ENCODE results near the gene ZRANB1. TPM values are rescaled to one million over a fixed set of nuclear protein-coding genes. Genes with fewer than 3 reads are reported as not detected.

The ZRANB1 gene
- total and polyA plus RNA-seq, 2 experiments from 2014 or later: 4.2 to 26.7 TPM

GRCh38 chr10:125016123-125016522 lies 74.2 kb downstream of the ZRANB1 start:
- no peak overlapping the region for H3K4me2 ChIP-seq
- no peak overlapping the region for H3K27ac Mint-ChIP-seq
- H3K9me3 Mint-ChIP-seq: peaks cover 16% of the 10 kb centered on the region
- no peaks in the 10 kb centered on the region; the same call in 1 of the 2 replicates for H3F3A ChIP-seq (replicated peaks; ENCODE audit: low read depth)
- no peaks in the 10 kb centered on the region for H3K9me2 ChIP-seq (ENCODE audit: insufficient read depth)
- peaks cover 77% of the 10 kb centered on the region for H4K20me1 ChIP-seq (replicated peaks; ENCODE audit: insufficient read depth)
- H3K27ac ChIP-seq (ENCODE audit: low read depth): no peak overlapping the region
- peaks cover 77% of the 10 kb centered on the region for H3K36me3 Mint-ChIP-seq (ENCODE audit: low read depth)
- no peak overlapping the region for H3K4me3 ChIP-seq
- H3K79me2 ChIP-seq (replicated peaks; ENCODE audit: insufficient read depth): peaks cover 100% of the 10 kb centered on the region
- no peak overlapping the region for H2AFZ ChIP-seq
- no peak overlapping the region for H3K4me3 Mint-ChIP-seq
- peaks cover 18% of the 10 kb centered on the region; the same call in 1 of the 2 replicates for H3K4me1 ChIP-seq (ENCODE audit: insufficient read depth)
- TF ChIP-seq NANOG (IDR thresholded peaks at IDR 0.05; ENCODE audit: borderline replicate concordance): no peak
- TF ChIP-seq ZNF114 (CRISPR knock-in tag; IDR thresholded peaks at IDR 0.05): no peak
- no peak for TF ChIP-seq REST (IDR thresholded peaks at IDR 0.05; ENCODE audit: unreplicated experiment)
- TF ChIP-seq CTCF (conservative IDR thresholded peaks at IDR 0.05; ENCODE audit: low read depth in 2 of 2): no peak
- no peak for TF ChIP-seq CREB1 (CRISPR knock-in tag; IDR thresholded peaks at IDR 0.05; ENCODE audit: low read depth)
- TF ChIP-seq EZH2 (IDR thresholded peaks at IDR 0.05; ENCODE audit: low read depth, unreplicated experiment): no peak
- no peak for TF ChIP-seq ETS1 (IDR thresholded peaks at IDR 0.05)
- TF ChIP-seq ZNF462 (CRISPR knock-in tag; IDR thresholded peaks at IDR 0.05): no peak
- no peak for TF ChIP-seq STAT1 (IDR thresholded peaks at IDR 0.05; ENCODE audit: unreplicated experiment)
- no peak for TF ChIP-seq JUNB (IDR thresholded peaks at IDR 0.05; ENCODE audit: unreplicated experiment)
- TF ChIP-seq ZNF331 (CRISPR knock-in tag; IDR thresholded peaks at IDR 0.05; ENCODE audit: low read depth): no peak
- TF ChIP-seq POLR2AphosphoS5 (IDR thresholded peaks at IDR 0.05; ENCODE audit: low read depth): no peak
- TF ChIP-seq EZH2phosphoT487 (IDR thresholded peaks at IDR 0.05; ENCODE audit: unreplicated experiment): no peak
- peaks cover 63% of the 10 kb centered on the region for H3K4me1 Mint-ChIP-seq
- H3K36me3 ChIP-seq (ENCODE audit: insufficient read depth): no peaks in the 10 kb centered on the region; the same call in 1 of the 2 replicates
- H3K27me3 ChIP-seq (ENCODE audit: insufficient read depth): no peaks in the 10 kb centered on the region
- H3K27me3 Mint-ChIP-seq (ENCODE audit: insufficient read depth, low read depth, poor library complexity): peaks cover 34% of the 10 kb centered on the region
- DNase-seq (ENCODE audit: low spot score) (no peak), ATAC-seq (no peak)
